Central memory CD8-positive, alpha-beta T cell (primary cell): ENCODE data around the gene LEPROT.

Experiments
- ATAC-seq: fragments of 150-1000 bp; cut with Tn5 transposase; replicated peaks from 2 replicates; pipeline ENCODE4 v1.10.0; 2022; ENCODE audit warnings: mild to moderate bottlenecking, moderate FRiP score, moderate number of reproducible peaks; ENCODE audit not compliant: poor library complexity, severe bottlenecking; ENCODE audit errors: extremely low read depth
- DNase-seq, 2 donors: peaks; one replicate each; pipeline ENCODE4 v3.0.0; 2021; ENCODE audit warnings: low spot score in 2 of 2
- H3K27ac Mint-ChIP-seq: one replicate; pipeline ENCODE4 v1.8.0; 2022; ENCODE audit warnings: low read depth, mild to moderate bottlenecking, moderate library complexity, mixed read lengths
- H3K27me3 Mint-ChIP-seq: one replicate; pipeline ENCODE4 v1.8.0; 2022; ENCODE audit warnings: mixed read lengths
- H3K36me3 Mint-ChIP-seq: one replicate; pipeline ENCODE4 v1.8.0; 2022; ENCODE audit warnings: mild to moderate bottlenecking, moderate library complexity, mixed read lengths; ENCODE audit not compliant: insufficient read depth
- H3K4me1 Mint-ChIP-seq: one replicate; pipeline ENCODE4 v1.8.0; 2022; ENCODE audit warnings: mixed read lengths
- H3K4me3 Mint-ChIP-seq: one replicate; pipeline ENCODE4 v1.8.0; 2022; ENCODE audit warnings: mild to moderate bottlenecking, moderate library complexity, mixed read lengths
- H3K9me3 Mint-ChIP-seq: one replicate; pipeline ENCODE4 v1.8.0; 2022; ENCODE audit warnings: mixed read lengths

LEPROT gene

GRCh38 chr1:65477414-65478378, 57.2 kb downstream of the LEPROT start:
- Mint-ChIP-seq H3K4me3 (no peak overlapping the region), H3K27me3 (peaks cover 19% of the 10 kb centered on the region), H3K4me1 (no peaks in the 10 kb centered on the region), H3K9me3 (no peaks in the 10 kb centered on the region), H3K27ac (no peak overlapping the region), H3K36me3 (no peaks in the 10 kb centered on the region)
- DNase-seq (no peak), ATAC-seq (no peak)

- no peak for ATAC-seq
- Mint-ChIP-seq H3K27ac (no peak overlapping the region), H3K4me3 (no peak overlapping the region), H3K27me3 (peaks cover 19% of the 10 kb centered on the region), H3K4me1 (no peaks in the 10 kb centered on the region), H3K36me3 (no peaks in the 10 kb centered on the region), H3K9me3 (no peaks in the 10 kb centered on the region)
- DNase-seq, result no peak
These were observed 58.0 kb downstream of the LEPROT start for GRCh38 chr1:65478379-65479026.

DNA sequence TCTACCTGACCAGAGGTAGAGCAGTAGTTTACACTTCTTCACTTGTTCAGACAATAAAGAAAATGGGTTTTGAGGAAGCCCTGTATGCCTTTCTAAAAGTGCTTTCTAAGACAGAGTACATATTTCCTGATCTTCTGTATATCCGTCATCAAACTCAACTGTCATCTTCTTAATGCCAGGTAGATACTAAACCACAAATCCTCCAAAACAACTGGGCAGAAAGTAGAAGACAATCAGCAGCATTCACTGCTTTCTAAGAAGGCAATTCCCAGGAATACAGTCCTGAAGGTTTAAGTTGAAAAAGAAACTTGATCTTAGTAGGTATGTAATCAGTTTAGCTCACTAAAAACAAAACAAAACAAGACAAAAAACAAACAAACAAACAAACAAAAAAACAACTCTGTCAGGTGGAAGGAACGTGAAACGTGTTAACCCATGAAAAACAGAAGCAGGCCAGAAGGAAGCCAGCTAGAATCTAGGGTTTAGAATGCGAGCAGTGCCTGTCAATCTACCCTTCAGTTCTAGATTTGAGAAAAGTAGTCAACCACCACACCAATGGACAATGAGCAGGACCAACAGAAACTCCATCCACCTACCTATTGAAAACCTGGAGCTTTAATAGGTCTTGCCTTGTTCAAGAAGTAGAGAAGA, 59.2 kb downstream of the LEPROT start:
- ATAC-seq (no peak), DNase-seq (no peak)
- H3K9me3 Mint-ChIP-seq, result no peaks in the 10 kb centered on the region
- H3K4me3 Mint-ChIP-seq, result no peak overlapping the region
- peaks cover 12% of the 10 kb centered on the region for H3K27me3 Mint-ChIP-seq
- no peaks in the 10 kb centered on the region for H3K36me3 Mint-ChIP-seq
- no peaks in the 10 kb centered on the region for H3K4me1 Mint-ChIP-seq
- no peak overlapping the region for H3K27ac Mint-ChIP-seq

- peaks cover 9% of the 10 kb centered on the region for H3K27me3 Mint-ChIP-seq
- H3K27ac Mint-ChIP-seq, result no peak overlapping the region
- H3K9me3 Mint-ChIP-seq, result no peaks in the 10 kb centered on the region
- H3K4me3 Mint-ChIP-seq, result no peak overlapping the region
- no peaks in the 10 kb centered on the region for H3K36me3 Mint-ChIP-seq
- ATAC-seq, result no peak
- DNase-seq, result no peak
- H3K4me1 Mint-ChIP-seq, result no peaks in the 10 kb centered on the region
These were observed 60.4 kb downstream of the LEPROT start for GRCh38 chr1:65480684-65481405.

GRCh38 chr1:65483993-65484754, 63.7 kb downstream of the LEPROT start:
- Mint-ChIP-seq H3K9me3 (no peaks in the 10 kb centered on the region), H3K4me1 (no peaks in the 10 kb centered on the region), H3K27ac (no peak overlapping the region), H3K4me3 (no peak overlapping the region), H3K27me3 (no peaks in the 10 kb centered on the region), H3K36me3 (no peaks in the 10 kb centered on the region)
- no peak for DNase-seq
- ATAC-seq, result no peak
